GM12878 (cell line): ENCODE measurements around the gene LMAN2. TPM values are rescaled to one million over a fixed set of nuclear protein-coding genes. Genes with fewer than 3 reads are reported as not detected.

ENCODE experiments used
- ATAC-seq: fragments of 200-7000 bp; cut with Tn5 transposase; 3 replicates; pipeline ENCODE4 v1.9.1; 2020; ENCODE audit warnings: mild to moderate bottlenecking, moderate library complexity
- BruUV-seq: library from RNA; stranded (reverse); fragments of 400-500 nt; replicated peaks from 2 replicates; lab custom pipeline; 2021; lab: Mats Ljungman, UMichigan
- CTCF ChIA-PET: fragments of 300-600 bp; sonication (Branson Sonifier 250); formaldehyde crosslinking; extraction: SDS; loops from one replicate; lab custom pipeline; 2021; ENCODE audit warnings: inconsistent platforms; lab: Yijun Ruan, JAX
- POLR2A ChIA-PET: fragments of 350-600 bp; formaldehyde crosslinking; extraction: SDS; loops from one replicate; lab custom pipeline; 2021; ENCODE audit warnings: inconsistent platforms; lab: Charles Lee
- RAD21 ChIA-PET: fragments of 300-600 bp; sonication (Branson Sonifier 250); formaldehyde crosslinking; loops from one replicate; lab custom pipeline; 2023; ENCODE audit warnings: antibody characterized with exemption; ENCODE audit not compliant: unreplicated experiment; lab: Charles Lee
- SMC1A ChIA-PET: fragments of 300-600 bp; sonication (Branson Sonifier 250); formaldehyde crosslinking; loops from one replicate; lab custom pipeline; 2023; ENCODE audit not compliant: unreplicated experiment, uncharacterized antibody; lab: Charles Lee
- DNase-seq: peaks from one replicate; pipeline ENCODE4 v3.0.0-alpha.2; 2011; ENCODE audit warnings: low read depth, low spot score
- FAIRE-seq: peaks from 3 replicates; lab custom pipeline; 2011; peaks lifted over from hg19 to GRCh38; lab: Jason Lieb, UNC
- H2AFZ ChIP-seq: 2 replicates; pipeline ENCODE4 v1.6.0; 2011; ENCODE audit warnings: low read depth, low read length, control low read depth; ENCODE audit not compliant: control insufficient read depth
- H3K27ac ChIP-seq: 2 replicates; pipeline ENCODE4 v1.5.1; 2011; ENCODE audit warnings: control low read depth; ENCODE audit not compliant: control insufficient read depth, insufficient read depth
- H3K27me3 ChIP-seq, 2 experiments: replicated peaks in 1 of 2; 2 replicates each; pipeline versions ENCODE4 v1.6.0 to v1.6.1; 2011; ENCODE audit warnings: low read length in 1 of 2; ENCODE audit not compliant: control insufficient read depth in 2 of 2, insufficient read depth in 2 of 2
- H3K36me3 ChIP-seq, 2 experiments: 2 replicates each; pipeline ENCODE4 v1.5.1; 2011; ENCODE audit warnings: low read length in 1 of 2; ENCODE audit not compliant: control insufficient read depth in 2 of 2, insufficient read depth in 2 of 2
- H3K4me1 ChIP-seq: 2 replicates; pipeline ENCODE4 v1.6.1; 2011; ENCODE audit warnings: mild to moderate bottlenecking, low read length, moderate library complexity, mixed read lengths; ENCODE audit not compliant: control insufficient read depth, insufficient read depth
- H3K4me2 ChIP-seq: 2 replicates; pipeline ENCODE4 v1.6.0; 2011; ENCODE audit warnings: control low read depth; ENCODE audit not compliant: control insufficient read depth, insufficient read depth
- H3K4me3 ChIP-seq: fragments of 200-600 bp; sonication (generic); 2 replicates; pipeline ENCODE4 v1.5.1; 2016
- H3K79me2 ChIP-seq: 2 replicates; pipeline ENCODE4 v1.6.0; 2011; ENCODE audit warnings: low read length; ENCODE audit not compliant: control insufficient read depth, insufficient read depth
- H3K9ac ChIP-seq: 2 replicates; pipeline ENCODE4 v1.8.0; 2011; ENCODE audit warnings: low read length, control low read depth, mixed read lengths; ENCODE audit not compliant: control insufficient read depth, insufficient read depth
- H3K9me3 ChIP-seq: replicated peaks from 3 replicates; pipeline ENCODE4 v1.5.1; 2011; ENCODE audit warnings: mild to moderate bottlenecking, low read length; ENCODE audit not compliant: control insufficient read depth, insufficient read depth
- H4K20me1 ChIP-seq: 2 replicates; pipeline ENCODE4 v1.6.0; 2011; ENCODE audit not compliant: control insufficient read depth, insufficient read depth
- WGBS: methylation state at CpG from one replicate; pipeline ENCODE4 v1.1.6; 2016; ENCODE audit warnings: low lambda C conversion rate; ENCODE audit not compliant: insufficient replicate concordance, insufficient coverage; ENCODE audit errors: missing lambda C conversion rate; 5-methylcytosine and 5-hydroxymethylcytosine counted together
- in situ Hi-C: fragments of 300-500 bp; cut with MboI; formaldehyde crosslinking; loops from 9 replicates; pipeline ENCODE4 v1.14.3; 2018; ENCODE audit warnings: mixed read lengths
- intact Hi-C: fragments of 100-400 bp; cut with micrococcal nuclease; formaldehyde crosslinking; loops from one replicate; pipeline ENCODE4 v1.14.2; 2022; ENCODE audit not compliant: unreplicated experiment
- polyA plus RNA-seq, 11 experiments: library from polyadenylated mRNA; depleted of rRNA in 4 of 11; unstranded in 6 of 11; stranded (reverse) in 5 of 11; fragments of >200 nt; fragmentation: Nextera tagmentation in 4 of 11; fragmentation: Illumina TruSeq in 1 of 11; extraction: Ambion mirVana in 4 of 11; extraction: Trizol in 1 of 11; gene quantifications; 1 replicate in 1 of 11; 2 replicates in 10 of 11; pipeline versions ENCODE4 v1.2.1 to v1.2.3, GENCODE V29; 2011 to 2016; ENCODE audit warnings: inconsistent platforms in 2 of 11, missing spikeins in 2 of 11, low read depth in 1 of 11
- total RNA-seq, 4 experiments: library from RNA; depleted of rRNA in 3 of 4; stranded (reverse); fragments of >200 nt in 3 of 4; fragmentation: Illumina TruSeq in 1 of 4; extraction: Trizol in 1 of 4; gene quantifications; 2 replicates each; pipeline versions ENCODE4 v1.2.1 to v1.2.3, GENCODE V29; 2013 to 2021
- TF ChIP-seq, protein P1 (sequence below), 3 experiments: IDR thresholded peaks in 2 of 3; conservative IDR thresholded peaks in 1 of 3; 2 replicates each; pipeline ENCODE4 v1.5.1; 2011; ENCODE audit warnings: low read depth in 3 of 3, low read length in 3 of 3, mild to moderate bottlenecking in 3 of 3, control low read depth in 2 of 3, moderate library complexity in 2 of 3, inconsistent platforms in 1 of 3, mixed read lengths in 1 of 3; ENCODE audit not compliant: control insufficient read depth in 2 of 3, insufficient read depth in 1 of 3; ENCODE audit errors: extremely low read depth in 1 of 3
- TF ChIP-seq, protein P2 (sequence below): IDR thresholded peaks from 2 replicates; pipeline ENCODE4 v1.6.1; 2011; ENCODE audit warnings: borderline replicate concordance, low read depth, mild to moderate bottlenecking, moderate library complexity, mixed read lengths, low read length; ENCODE audit not compliant: insufficient read depth; ENCODE audit errors: extremely low read length

LMAN2 gene
- total and polyA plus RNA-seq, 10 of the 15 experiments (the other 5 are each of a cell fraction or from before 2014, with no cell fraction given), result 2.4 to 264 (median 147) TPM

DNA sequence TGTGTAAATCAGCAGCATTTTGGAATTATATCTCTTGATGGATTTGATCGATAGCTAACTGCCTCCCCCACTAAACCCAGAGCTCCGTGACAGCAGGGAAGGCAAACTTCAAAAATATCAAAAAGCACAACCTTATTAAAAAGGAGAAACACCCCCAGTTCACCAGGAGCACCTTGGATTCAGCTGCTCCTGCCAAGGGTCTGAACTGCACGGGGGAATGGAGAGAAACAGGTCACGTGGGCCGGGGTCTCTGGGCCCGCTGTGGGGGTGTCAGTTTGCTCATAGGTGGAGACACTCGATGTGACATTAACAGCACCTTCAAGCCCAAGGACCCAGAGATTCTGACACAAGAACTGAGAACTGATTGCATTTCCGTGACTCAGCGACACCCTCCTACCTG is 31.7 kb upstream of the LMAN2 start:
- Histone ChIP-seq H3K9ac (no peak overlapping the region), H3K79me2 (no peaks in the 10 kb centered on the region), H3K4me3 (no peak overlapping the region), H3K36me3 (no peaks in the 10 kb centered on the region), H3K4me1 (peaks cover 10% of the 10 kb centered on the region), H4K20me1 (no peaks in the 10 kb centered on the region), H3K27ac (no peak overlapping the region), H3K4me2 (no peak overlapping the region), H2AFZ (no peak overlapping the region), H3K9me3 (no peaks in the 10 kb centered on the region), H3K27me3 (no peaks in the 10 kb centered on the region)
- ChIA-PET CTCF (interaction anchor here (1.0 to 2.5 kb wide), 7 partner anchors 13 to 269 kb away, joined by 3 to 22 read pairs (median 6); partner anchors contain the start of gene LMAN2), POLR2A (interaction anchor here (0.6 to 1.0 kb wide), 3 partner anchors 12 to 31 kb away, joined by 3 read pairs; partner anchors contain the start of gene LMAN2), RAD21 (interaction anchor here (0.7 to 1.5 kb wide), 4 partner anchors 14 to 39 kb away, joined by 3 to 5 read pairs (median 4); no protein-coding TSS in a partner anchor), SMC1A (interaction anchor here (0.6 to 1.4 kb wide), 6 partner anchors 12 to 779 kb away, joined by 3 to 5 read pairs (median 4); no protein-coding TSS in a partner anchor)
- WGBS, result 50% methylated on average over 9 of the region's 9 CpGs
- in situ Hi-C loops (loop anchor here (25.0 kb wide), 1 partner anchor 1346 kb away; no protein-coding TSS in a partner anchor), intact Hi-C loops (no loop called here)
- ATAC-seq (no peak), FAIRE-seq (no peak), DNase-seq (no peak)
- BruUV-seq, result no TSS peak
- TF ChIP-seq, protein P1, sequence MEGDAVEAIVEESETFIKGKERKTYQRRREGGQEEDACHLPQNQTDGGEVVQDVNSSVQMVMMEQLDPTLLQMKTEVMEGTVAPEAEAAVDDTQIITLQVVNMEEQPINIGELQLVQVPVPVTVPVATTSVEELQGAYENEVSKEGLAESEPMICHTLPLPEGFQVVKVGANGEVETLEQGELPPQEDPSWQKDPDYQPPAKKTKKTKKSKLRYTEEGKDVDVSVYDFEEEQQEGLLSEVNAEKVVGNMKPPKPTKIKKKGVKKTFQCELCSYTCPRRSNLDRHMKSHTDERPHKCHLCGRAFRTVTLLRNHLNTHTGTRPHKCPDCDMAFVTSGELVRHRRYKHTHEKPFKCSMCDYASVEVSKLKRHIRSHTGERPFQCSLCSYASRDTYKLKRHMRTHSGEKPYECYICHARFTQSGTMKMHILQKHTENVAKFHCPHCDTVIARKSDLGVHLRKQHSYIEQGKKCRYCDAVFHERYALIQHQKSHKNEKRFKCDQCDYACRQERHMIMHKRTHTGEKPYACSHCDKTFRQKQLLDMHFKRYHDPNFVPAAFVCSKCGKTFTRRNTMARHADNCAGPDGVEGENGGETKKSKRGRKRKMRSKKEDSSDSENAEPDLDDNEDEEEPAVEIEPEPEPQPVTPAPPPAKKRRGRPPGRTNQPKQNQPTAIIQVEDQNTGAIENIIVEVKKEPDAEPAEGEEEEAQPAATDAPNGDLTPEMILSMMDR (IDR thresholded peaks at IDR 0.05 in 2 of 3, conservative IDR thresholded peaks at IDR 0.05 in 1 of 3; ENCODE audit: control insufficient read depth in 2 of 3, extremely low read depth in 1 of 3, insufficient read depth in 1 of 3, low read depth in 3 of 3, low read length in 3 of 3), result no peak
- TF ChIP-seq, protein P2, sequence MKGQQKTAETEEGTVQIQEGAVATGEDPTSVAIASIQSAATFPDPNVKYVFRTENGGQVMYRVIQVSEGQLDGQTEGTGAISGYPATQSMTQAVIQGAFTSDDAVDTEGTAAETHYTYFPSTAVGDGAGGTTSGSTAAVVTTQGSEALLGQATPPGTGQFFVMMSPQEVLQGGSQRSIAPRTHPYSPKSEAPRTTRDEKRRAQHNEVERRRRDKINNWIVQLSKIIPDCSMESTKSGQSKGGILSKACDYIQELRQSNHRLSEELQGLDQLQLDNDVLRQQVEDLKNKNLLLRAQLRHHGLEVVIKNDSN, result peak; percentile 6
